ENCODE measurements around the gene PRKD1.
"Not testable (repeated sequence)": the region's sequence is repeated elsewhere in the genome, so short reads cannot be mapped to it uniquely, and the experiment has no call there.

Gene PRKD1

DNA sequence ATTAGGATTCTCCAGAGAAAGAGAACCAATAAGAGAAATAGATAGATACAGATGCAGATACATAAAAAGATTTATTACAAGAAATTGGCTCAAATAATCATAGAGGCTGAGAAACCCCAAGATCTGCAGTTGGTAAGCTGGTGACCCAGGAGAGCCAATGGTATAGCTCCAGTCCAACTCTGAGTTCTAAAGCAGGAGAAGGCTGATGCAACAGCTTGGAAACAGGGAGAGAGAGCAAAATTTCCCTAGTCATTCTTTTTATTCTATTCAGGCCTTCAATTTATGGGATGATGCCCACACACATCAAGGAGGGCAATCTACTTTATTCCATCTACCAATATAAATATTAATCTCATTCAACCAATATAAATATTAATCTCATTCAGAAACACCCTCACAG is 218.2 kb downstream of the PRKD1 start:
- no peak for DNase-seq (ENCODE audit: low spot score)
- no peak overlapping the region for H3K4me3 ChIP-seq
- TF ChIP-seq, protein P1, sequence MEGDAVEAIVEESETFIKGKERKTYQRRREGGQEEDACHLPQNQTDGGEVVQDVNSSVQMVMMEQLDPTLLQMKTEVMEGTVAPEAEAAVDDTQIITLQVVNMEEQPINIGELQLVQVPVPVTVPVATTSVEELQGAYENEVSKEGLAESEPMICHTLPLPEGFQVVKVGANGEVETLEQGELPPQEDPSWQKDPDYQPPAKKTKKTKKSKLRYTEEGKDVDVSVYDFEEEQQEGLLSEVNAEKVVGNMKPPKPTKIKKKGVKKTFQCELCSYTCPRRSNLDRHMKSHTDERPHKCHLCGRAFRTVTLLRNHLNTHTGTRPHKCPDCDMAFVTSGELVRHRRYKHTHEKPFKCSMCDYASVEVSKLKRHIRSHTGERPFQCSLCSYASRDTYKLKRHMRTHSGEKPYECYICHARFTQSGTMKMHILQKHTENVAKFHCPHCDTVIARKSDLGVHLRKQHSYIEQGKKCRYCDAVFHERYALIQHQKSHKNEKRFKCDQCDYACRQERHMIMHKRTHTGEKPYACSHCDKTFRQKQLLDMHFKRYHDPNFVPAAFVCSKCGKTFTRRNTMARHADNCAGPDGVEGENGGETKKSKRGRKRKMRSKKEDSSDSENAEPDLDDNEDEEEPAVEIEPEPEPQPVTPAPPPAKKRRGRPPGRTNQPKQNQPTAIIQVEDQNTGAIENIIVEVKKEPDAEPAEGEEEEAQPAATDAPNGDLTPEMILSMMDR (IDR thresholded peaks at IDR 0.05): no peak
- no peak overlapping the region for H3K27ac ChIP-seq

DNA sequence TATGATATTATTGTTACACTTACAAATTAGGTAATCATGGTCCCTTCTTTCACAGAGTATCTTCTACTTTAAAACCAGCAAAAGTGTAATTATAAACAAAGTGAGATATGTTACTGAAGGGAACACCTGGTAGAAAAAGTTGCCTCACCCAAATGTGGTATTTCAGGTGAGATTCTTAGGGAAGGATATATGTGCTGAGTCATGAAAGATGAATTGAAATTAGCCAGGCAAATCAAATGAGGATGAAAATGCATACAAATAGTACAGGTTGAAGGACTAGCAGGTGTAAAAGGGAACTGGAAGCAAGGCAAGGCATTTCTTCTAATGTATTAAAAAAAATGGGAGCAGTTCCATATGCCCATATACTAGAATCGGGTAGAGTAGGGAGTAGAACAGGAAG is 220.9 kb downstream of the PRKD1 start:
- Histone ChIP-seq H3K4me3 (no peak overlapping the region), H3K27ac (no peak overlapping the region)
- DNase-seq (ENCODE audit: low spot score): no peak
- TF ChIP-seq, protein P1 (IDR thresholded peaks at IDR 0.05): no peak

DNA sequence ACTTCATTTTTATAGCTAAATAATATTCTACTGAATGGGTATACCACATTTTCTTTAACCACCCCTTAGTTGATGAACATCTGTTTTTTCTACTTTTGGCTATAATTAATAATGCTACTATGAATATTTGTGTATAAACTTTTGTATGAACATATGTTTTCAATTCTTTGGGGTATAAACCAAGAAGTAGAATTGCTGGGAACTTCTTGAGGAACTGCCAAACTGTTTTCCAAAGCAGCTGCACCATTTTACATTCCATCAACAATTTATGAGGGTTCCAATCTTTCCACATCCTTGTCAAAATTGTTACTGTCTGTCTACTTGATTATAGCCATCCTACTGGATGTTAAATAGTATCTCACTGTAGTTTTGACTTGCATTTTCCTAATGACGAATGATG is 221.8 kb downstream of the PRKD1 start:
- H3K4me3 ChIP-seq: no peak overlapping the region
- DNase-seq (ENCODE audit: low spot score): no peak
- TF ChIP-seq, protein P1 (IDR thresholded peaks at IDR 0.05): no peak
- no peak overlapping the region for H3K27ac ChIP-seq

DNA sequence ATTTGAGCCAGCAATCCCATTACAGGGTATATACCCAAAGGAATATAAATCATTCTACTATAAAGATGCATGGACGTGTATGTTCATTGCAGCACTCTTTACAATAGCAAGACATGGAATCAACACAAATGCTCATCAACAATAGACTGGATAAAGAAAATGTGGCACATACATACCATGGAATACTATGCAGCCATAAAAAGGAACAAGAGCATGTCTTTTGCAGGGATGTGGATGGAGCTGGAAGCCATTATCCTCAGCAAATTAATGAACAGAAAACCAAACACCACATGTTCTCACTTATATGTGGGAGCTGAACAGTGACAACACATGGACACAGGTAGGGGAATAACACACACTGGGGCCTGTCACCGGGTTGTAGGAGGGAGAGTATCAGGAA is 238.1 kb downstream of the PRKD1 start:
- DNase-seq (ENCODE audit: low spot score); H3K4me3 ChIP-seq: not testable (repeated sequence)

DNA sequence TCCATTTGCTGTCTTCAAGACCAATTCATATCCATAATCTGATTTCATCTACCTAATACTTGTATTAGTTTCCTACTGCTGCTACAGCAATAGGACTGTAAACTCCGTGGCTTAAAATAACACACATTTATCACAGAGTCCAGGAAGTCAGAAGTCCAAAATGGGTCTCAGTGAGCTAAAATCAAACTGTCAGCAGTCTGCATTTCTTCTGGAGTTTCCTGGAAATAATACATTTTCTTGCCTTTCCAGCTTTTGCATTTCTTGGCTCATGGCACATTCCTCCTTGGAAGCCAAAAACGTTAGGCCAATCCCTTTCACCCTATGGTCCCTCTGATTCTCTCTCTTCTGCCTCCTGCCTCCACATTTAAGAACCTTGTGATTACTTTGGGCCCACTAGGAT is 239.8 kb downstream of the PRKD1 start:
- no peak overlapping the region for H3K4me3 ChIP-seq

More for the DNA sequence above, 238.1 kb downstream of the PRKD1 start:
- H3K27ac ChIP-seq: not testable (repeated sequence)

DNA sequence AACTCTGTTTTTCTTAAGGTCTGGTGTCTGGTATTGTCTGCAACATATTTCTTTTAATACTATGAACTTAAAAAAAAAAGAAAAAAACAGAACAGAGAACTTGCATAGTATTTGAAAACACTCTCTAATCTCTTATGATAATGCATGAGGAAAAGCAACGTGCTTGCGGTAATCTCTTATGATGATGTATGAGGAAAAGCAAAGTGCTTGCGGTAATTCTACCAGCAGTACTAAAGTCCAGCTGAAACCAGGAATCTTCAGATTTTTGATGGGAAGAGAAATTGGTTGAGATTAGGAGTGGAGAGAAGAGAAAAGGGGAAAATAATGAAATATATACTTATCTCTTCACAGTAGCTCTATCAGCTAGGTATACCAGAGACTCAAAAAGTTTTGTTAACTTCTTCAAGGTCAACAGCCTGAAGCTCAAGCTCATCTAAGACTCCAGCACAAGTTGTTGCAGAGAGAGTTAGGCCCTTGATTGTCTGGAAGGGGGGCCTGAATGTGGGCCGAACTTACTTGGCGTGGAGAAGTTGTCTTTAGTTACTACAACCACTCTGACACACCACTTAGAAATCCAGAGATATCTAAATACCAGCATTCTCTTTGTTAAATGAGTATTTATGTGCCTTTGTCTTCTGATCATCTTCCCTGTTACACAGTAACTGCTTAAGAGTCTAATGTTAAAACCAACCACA is 240.4 kb downstream of the PRKD1 start:
- Histone ChIP-seq H3K27ac (no peak overlapping the region), H3K4me3 (no peak overlapping the region)
- TF ChIP-seq, protein P1 (IDR thresholded peaks at IDR 0.05): no peak
- no peak for DNase-seq (ENCODE audit: low spot score)

More for the DNA sequence above, 239.8 kb downstream of the PRKD1 start:
- H3K27ac ChIP-seq: no peak overlapping the region
- TF ChIP-seq, protein P1 (IDR thresholded peaks at IDR 0.05): no peak
- no peak for DNase-seq (ENCODE audit: low spot score)

DNA sequence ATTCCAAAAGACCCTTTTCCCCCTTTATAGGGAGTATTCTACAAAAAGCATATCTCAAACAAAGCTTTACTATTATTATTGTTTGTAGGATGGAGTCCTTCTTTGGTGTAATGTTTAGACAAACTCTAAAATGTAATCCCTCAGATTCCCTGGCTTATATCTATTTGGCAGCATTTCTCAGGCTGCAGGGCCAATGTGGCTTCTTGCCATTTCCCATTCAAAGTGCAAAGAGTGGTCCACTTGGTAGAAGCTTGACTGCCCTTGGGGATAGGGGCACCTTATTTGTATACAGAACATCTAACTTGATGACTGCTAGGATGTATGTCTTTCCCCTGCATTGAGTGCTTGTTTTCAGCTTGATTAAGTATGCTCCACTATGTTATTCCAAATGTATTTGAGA is 242.7 kb downstream of the PRKD1 start:
- no peak overlapping the region for H3K27ac ChIP-seq
- TF ChIP-seq, protein P1 (IDR thresholded peaks at IDR 0.05): no peak
- H3K4me3 ChIP-seq: no peak overlapping the region
- DNase-seq (ENCODE audit: low spot score): no peak

All from coronary artery (tissue), 2 donors.